Measurements from ENCODE around the gene ECM2. TPM values are rescaled to one million over a fixed set of nuclear protein-coding genes. Genes with fewer than 3 reads are reported as not detected.

ECM2 gene
- total RNA-seq, 1 donor from 2014 or later, result 71.3 TPM

DNA sequence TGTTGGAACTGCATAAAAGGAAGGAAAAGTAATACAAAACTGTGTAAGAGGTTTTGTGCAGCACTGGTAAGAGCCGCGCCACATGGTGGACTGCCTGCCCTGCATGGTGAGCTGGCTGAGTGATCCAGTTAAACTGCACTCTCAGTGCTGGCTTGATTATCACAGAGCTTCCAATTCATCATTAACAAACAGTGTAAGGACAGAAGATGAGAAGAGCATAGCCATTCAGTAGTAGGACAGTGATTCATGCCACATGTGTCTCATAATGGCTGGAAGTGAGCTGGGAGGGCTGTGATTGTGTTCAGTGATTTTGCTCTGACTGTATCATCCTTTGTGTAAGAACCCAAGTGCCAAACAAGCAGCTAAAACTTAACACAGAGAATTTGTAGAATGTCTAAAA, 67.6 kb downstream of the ECM2 start:
- no peak for DNase-seq (ENCODE audit: low spot score)

DNA sequence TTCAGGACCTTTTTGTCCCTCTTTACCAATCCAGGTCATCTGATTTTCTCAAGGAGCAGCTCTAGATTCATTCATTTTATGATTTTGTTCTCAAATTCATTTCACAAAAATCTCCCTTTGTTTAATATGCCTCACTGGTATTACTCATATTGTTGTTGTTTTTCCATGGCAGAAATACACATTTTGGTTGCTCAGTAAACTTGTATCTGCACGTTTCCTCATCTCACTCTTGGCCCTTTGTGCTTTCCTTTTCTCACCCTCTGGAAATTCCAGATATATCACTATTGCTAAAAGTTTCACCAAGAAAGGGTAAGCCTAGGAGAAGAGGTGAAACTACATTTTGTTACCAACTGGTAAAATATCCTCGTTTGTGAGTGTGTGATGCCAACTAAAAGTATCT, 68.3 kb downstream of the ECM2 start:
- no peak for DNase-seq (ENCODE audit: low spot score)

DNA sequence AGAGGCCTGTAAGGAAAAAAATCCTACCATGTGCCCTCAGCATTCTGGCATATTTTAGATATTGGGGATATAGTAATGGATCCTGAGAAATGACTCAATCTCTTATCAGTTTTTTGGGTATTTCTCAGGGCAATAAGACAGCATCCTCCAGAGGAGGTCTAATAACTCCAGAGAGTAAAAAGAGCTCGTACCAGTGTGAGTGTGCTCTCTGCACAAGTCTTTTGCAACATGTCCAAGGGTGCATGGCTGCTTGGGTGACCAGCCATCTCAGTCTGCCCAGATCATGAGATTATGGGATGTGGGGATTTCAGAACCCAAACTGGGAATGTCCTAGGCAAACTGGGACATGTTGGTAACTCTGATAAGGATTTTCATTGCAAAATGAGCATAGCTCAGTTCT, 68.7 kb downstream of the ECM2 start:
- no peak for DNase-seq (ENCODE audit: low spot score)

DNA sequence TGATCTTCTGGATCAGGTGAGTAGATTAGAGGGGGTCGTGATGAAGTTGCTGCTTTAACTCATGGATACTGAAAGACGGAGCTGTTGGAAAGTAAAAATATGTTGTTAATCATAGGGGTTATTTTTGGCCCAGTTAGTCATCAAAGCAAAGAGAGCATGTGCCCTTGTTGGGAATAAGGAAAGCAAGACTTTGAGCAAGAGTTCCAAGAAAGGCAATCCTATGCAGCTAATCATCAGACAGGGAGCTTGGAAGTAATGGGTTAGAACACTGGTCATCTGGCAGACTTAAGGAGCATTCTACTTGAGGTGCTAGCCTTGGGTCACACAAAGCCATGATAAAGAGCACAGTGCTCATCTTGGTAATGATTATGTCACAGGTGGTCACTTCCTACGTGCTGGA, 71.8 kb downstream of the ECM2 start:
- no peak for DNase-seq (ENCODE audit: low spot score)

DNA sequence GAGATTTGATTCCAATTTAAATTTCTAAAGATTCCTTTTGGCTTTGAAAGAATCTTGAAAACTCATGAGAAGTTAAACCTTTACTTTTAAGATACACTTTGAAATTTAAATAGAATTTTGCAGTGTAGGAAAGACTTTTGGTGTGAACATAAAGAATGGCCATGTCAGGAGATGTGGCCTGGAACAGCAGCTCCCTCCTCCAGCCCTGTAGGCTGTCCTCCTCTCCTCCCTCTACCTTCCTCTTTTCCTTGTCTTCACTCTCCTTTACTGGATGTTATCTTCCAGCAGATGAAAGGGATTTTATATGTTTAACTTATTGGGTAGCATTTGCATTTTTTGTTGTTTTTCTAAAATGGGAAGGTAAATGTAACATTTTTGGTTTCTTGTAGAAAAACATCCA, 72.4 kb downstream of the ECM2 start:
- no peak for DNase-seq (ENCODE audit: low spot score)

DNA sequence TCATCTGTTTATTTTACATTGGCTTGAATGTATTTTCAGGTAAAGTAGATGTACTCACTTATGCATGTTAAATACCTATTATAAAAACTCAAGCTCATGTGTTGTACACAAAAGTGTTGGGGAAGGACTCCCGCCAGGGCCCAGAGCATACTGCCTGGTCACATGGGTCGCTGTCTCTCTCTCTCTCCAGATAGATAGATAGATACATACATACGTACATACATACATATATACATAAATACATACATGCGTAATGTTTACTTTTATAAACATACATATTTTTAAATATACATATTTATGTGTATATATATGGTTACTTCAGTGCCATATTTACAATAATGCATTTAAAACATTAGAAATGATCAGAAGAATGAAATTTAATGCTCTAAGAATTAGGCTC, 78.2 kb downstream of the ECM2 start:
- DNase-seq (ENCODE audit: low spot score), result no peak

DNA sequence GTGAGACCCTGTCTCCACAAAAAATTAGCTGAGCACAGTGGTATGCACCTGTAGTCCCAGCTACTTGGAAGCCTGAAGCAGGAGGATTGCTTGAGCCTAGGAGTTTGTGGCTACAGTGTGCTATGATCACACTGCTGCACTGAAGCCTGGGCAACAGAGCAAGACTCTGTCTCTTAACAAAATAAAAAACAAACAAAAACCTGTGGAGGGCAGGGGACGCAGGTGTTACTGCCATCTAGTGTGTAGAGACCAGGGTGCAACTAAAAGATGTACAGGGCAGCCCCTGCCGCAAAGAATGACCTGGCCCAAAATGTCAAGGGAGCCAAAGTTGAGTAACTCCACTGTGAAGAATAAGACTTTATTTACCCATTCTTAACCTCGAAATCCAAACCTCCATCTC, 80.6 kb downstream of the ECM2 start:
- no peak for DNase-seq (ENCODE audit: low spot score)

DNA sequence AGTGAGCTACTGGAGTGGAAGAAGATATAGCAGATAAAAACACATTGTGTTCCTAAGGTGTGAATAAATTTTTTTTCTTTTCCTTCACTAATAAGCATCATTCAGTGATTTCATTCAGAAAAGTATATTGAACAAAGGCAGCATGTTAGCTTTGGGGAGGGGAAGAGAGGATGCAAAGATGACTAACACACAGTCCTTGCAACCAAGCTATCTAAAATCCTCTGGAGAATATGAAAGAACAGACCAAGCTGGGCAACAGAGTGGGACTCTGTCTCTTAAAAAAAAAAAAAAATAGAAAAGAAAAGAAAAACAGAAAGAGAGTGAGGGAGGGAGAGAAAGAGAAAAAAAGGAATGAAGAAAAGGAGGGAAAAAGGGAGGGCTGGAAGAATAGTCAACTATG, 89.3 kb downstream of the ECM2 start:
- DNase-seq (ENCODE audit: low spot score), result no peak

Small RNA genes within 50 kb of the gene (microRNA-seq; reads per million reads assigned to microRNA genes)
- not detected for gene MIR4670 (ENCODE audit: borderline number of aligned reads)

Other genes starting within 250 kb of the ECM2 start
- gene IARS1, start 242.3 kb downstream of the ECM2 start, total RNA-seq, result 96.7 TPM
- 28.7 TPM for gene NOL8, start 210.6 kb downstream of the ECM2 start, total RNA-seq
- gene CENPP, start 210.0 kb downstream of the ECM2 start, total RNA-seq, result 4.0 TPM
- 9.4 TPM for gene OGN, start 131.4 kb downstream of the ECM2 start, total RNA-seq
- 2.6 TPM for gene OMD, start 111.5 kb downstream of the ECM2 start, total RNA-seq
- gene ASPN, start 53.5 kb downstream of the ECM2 start, total RNA-seq, result 4.0 TPM
- gene IPPK, start 134.1 kb upstream of the ECM2 start, total RNA-seq, result 10.1 TPM
- 34.8 TPM for gene BICD2, start 228.8 kb upstream of the ECM2 start, total RNA-seq